ENCODE measurements around the gene COG2.
"Not testable (repeated sequence)": the region's sequence is repeated elsewhere in the genome, so short reads cannot be mapped to it uniquely, and the experiment has no call there.

COG2 gene

GRCh38 chr1:230669543-230669942 is 27.3 kb downstream of the COG2 start:
- no peak for DNase-seq (ENCODE audit: low read depth)

DNA sequence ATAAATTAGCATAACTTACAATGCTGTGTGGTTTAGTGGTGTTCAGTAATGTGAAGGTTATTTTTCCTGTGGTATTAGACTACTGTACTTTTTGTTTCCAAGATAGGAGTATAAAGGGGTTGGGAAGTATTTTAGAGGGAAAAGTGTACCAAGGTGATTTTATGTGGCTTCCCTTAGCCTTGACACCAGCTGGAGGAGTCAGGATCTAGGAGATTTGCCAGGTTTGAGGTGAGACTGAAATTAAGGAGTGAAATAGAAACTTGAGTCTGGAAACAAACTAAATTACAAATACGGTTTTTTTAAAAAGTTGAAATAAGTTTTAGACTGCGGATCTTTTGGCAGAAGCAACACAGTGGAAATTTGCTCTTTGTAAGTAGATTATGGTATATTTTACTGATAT is 32.3 kb downstream of the COG2 start:
- DNase-seq (ENCODE audit: low read depth): no peak

GRCh38 chr1:230677200-230677599 is 34.9 kb downstream of the COG2 start:
- no peak for DNase-seq (ENCODE audit: low read depth)

DNA sequence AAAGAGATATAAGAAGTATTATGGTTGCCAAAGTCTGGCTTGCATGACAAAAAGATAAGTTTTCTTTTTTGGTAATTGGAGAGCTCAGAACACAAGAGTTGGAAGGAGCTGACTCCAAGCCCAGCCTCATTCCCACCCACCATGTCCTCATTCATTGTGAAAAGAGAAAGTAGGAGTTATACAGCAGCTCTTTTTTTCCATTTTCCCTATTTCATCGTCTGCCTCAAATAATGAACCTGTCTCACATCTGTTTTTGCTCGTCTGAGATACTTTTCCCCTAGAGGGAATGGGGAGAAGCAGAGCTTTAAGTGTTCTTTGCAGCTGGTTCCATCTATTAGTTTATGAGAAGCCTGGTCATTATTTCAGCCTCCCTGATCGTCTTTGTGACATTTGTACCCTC is 36.9 kb downstream of the COG2 start:
- no peak for DNase-seq (ENCODE audit: low read depth)

DNA sequence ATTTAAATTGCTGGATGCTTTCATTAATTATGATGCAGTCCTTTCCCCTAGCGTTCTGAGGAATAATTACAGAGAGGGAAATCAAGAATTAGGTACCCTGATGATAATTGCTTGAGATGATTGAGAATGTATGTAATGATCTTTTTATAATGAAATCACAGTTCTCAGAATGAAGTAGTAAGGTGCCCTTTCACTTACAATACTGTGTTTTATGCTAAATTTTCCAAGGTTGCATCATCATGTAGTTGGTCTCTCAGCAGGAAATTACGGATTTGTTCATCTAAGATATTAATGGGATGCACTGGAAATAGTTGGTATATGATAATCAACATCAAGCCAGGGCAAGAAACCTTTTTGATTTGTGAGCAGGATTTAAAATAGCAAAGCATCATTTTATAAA is 37.5 kb downstream of the COG2 start:
- no peak for DNase-seq (ENCODE audit: low read depth)

GRCh38 chr1:230680300-230681025 is 38.2 kb downstream of the COG2 start:
- DNase-seq (ENCODE audit: low read depth): no peak

DNA sequence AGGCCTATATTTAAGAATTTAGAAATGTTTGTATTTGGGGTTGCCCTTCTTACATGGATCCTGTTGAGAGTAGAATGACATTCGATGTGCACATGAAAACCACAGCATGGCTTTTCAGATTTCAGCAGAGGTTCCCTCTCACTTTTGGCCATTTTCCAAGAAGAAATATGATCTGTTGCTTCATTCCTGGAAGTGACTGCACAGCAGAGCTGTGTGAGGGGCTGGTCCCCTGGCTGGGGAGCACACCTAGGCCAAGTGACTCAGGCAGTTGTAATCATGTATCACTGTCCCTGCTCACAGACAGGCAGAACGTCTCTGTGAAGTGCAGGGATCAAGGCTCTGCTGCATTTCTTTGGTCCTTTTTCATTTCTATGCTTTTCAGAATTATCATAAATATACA is 39.3 kb downstream of the COG2 start:
- peak; percentile 53 for DNase-seq (ENCODE audit: low read depth)

DNA sequence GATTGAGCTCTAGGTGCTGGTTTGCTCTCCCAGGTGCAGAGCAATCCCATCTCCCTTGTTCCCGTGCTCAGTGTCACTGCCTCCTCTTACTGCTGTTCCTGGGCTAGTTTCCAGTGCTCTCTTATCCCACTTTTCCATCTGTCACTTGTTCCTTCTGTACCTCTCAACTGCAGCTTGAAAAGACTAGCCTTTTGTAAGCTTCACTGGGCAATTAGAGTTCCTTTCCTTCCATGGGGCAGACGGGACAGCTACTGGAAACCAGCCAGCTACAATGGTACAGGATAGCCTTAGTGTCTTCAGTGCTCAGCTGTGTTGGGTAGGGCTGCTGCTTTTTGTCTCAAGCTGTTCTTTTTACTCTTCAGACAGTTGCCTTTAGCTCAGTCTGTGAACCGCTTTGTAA is 40.0 kb downstream of the COG2 start:
- no peak for DNase-seq (ENCODE audit: low read depth)

DNA sequence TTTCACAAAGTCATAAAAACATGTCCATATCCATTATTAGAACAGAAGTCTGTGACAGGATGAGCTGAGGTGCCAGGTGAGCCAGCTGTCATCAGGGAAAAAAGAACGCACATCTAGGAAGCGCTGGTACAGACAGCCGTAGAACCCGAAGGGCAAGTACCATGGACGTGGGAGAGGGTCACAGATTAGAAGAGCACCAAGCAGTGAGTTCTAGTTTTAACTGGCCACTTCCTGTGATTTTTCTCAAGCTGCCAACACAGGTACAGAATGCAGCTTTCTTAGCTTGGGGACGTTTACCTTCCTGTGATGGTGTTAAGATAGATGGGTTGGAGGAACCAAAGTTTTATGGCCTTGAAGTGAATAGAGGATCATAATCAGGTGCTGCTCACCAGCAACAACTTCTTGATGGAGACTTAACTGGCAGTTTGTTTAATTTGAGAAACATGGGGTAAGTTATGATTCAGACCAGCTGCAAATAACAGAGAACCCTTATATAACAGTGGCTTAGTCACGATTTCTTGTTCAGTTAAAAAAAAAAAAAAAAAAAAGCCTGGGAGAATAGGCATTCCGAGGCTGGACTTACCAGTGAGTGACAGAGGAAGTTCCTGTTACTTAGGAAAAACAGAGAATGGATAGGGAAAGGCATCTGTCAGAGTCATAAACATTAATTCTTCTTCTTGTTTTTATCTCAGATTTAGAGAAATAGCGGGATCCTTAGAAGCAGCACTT is 40.8 kb downstream of the COG2 start:
- no peak for DNase-seq (ENCODE audit: low read depth)

DNA sequence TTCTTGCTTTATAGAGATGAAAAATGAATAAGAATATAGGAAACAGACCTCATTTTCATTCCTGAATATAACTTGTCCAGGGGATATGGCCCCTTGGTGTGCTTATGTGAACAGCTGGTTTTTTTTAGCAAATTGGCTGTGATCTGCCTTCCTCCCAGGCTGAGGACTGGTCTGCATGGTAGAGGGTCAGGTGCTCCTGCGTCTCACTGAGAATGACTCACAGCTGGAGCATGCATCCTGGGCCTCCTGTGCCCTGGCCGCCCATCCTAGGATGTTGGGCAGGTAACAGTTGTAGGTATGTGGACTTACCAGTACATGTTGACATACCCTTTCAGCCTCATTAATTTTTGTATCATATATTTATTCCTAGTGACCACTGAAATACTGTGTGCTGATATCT is 41.9 kb downstream of the COG2 start:
- no peak for DNase-seq (ENCODE audit: low read depth)

DNA sequence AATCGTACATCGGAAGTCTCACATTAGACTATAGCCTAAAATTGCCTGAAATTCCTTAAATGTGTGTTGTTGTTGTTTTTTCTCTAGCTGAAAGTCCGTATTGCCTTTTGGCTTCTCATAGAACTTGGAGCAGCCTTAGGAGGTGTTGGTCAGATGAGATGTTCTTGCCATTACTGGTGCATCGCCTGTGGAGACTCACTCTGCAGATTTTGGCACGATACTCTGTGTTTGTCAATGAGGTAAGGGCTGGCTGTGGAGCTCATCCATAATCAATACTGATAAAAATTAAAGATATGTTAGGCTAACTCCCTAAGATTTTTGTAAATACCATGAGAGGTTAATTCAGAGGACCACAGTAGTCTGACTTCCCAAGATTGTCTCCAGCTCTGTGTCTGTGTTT is 42.7 kb downstream of the COG2 start:
- DNase-seq (ENCODE audit: low read depth): no peak

DNA sequence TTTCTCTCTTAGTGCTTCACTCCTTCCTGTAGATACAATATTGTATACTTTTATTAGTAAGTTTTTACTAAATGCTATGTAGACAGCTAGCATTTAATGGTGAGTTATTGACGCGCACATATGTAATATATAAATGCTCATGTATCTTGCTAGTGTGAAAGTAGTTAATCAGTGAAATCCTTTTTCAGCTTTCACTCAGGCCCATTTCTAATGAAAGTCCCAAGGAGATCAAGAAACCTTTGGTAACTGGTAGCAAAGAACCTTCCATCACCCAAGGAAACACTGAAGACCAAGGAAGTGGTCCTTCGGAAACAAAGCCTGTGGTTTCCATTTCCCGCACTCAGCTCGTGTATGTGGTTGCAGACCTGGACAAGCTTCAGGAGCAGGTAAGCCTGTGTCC is 44.5 kb downstream of the COG2 start:
- no peak for DNase-seq (ENCODE audit: low read depth)

DNA sequence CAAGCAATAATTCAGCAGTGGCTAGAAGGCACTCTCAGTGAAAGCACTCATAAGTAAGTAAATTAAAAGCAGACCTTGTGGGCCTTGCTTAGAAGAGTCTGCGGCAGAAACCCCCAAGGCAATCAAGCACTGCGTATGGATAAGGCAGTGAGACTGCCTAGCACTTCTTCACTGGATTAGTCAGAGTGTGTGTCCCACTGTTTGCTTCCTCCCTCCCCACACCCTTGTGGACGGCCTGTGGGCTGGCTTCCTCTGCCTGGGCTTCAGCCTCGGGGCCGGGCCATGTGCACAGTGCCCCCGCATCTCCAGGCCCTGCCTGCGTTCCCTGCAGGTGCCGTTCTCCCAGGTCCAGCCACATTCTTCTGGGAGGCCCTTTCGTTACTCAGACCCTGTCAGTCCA is 47.8 kb downstream of the COG2 start:
- DNase-seq (ENCODE audit: low read depth): no peak

GRCh38 chr1:230691615-230692014 is 49.3 kb downstream of the COG2 start:
- DNase-seq (ENCODE audit: low read depth): no peak

DNA sequence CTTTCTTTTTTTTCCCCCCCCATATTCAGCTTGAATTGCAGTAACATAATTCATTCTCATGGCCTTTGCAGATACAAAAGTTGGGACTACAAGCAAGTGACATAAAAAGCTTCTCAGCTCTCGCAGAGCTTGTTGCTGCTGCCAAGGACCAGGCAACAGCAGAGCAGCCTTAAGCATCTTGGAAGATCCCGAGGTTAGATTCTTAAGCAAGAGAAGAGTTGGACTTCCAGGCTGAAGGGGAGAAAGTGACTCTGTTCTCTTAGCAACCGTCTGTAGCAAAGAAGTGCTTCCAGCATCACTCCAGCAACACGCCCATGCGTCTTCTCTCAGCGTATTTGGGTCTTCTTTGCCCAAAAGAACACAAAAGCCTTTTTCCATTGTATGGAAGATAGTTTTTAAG is 50.9 kb downstream of the COG2 start:
- DNase-seq (ENCODE audit: low read depth): no peak

DNA sequence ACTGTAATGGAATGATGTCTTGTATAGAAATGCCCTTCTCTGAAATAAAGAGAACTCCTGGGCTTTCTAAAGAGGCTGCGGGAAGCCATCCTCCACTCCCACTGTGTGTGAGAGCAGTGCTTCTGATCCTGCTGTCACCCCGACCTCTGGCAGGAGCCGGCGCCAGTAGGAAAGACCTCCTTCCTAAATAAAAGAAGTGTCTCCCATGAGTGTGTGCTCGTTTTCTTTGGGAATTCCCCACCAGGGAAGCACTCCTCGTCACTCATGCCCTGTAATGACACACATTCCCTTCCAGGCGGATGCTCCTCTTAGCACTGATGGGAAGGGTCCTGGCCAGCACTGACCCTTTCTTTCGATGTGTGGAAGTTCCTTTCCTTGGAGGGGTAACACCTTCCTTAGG is 51.5 kb downstream of the COG2 start:
- no peak for DNase-seq (ENCODE audit: low read depth)

DNA sequence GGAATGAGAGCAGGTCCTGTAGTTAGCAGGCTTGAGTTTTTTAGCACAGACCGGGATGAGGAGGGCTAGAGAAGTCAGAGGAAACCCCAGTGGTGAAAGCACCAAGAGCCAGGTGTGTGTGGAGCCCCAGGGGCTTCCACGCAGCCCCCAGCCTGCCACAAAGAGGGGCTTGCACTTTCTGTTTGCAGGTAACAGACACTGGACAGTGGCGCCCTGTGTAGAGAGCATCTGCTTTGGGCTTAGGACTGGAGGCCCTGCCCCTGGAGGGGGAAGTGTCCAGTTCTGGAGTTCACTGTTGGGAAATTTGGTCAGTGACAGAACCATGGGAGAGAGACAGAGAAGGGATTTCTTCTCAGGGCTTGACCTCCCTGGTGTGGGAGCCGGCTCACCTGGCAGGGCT is 52.2 kb downstream of the COG2 start:
- no peak for DNase-seq (ENCODE audit: low read depth)

- no peak for DNase-seq (ENCODE audit: low read depth)
Measured at GRCh38 chr1:230694991-230695390, 52.7 kb downstream of the COG2 start.

GRCh38 chr1:230696218-230696617 is 53.9 kb downstream of the COG2 start:
- no peak for DNase-seq (ENCODE audit: low read depth)

GRCh38 chr1:230696722-230697437 is 54.6 kb downstream of the COG2 start:
- DNase-seq (ENCODE audit: low read depth): peak; percentile 22

DNA sequence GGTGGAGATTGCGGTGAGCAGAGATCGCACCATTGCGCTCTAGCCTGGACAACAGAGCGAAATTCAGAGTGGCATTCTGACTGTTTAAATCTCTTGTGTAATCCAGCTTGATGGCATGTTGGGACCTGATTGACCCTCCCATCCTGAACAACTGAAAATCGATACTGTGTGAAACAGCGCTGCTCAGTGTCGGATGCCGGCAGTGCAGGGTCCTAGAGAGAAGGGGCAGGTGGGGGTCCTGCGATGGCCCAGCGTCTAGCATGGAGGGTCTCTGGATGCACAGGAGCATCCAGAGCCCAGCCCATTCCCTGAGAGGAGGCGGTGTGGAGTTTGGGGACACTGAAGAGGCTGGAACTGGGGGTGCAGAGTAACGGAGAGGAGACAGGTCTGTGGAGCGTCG is 55.8 kb downstream of the COG2 start:
- DNase-seq (ENCODE audit: low read depth): no peak

GRCh38 chr1:230698964-230699363 is 56.7 kb downstream of the COG2 start:
- not testable (repeated sequence) for DNase-seq (ENCODE audit: low read depth)

- no peak for DNase-seq (ENCODE audit: low read depth)
Measured at GRCh38 chr1:230699716-230700115, 57.4 kb downstream of the COG2 start.
